Measurements from ENCODE around the gene REV1. TPM values are rescaled to one million over a fixed set of nuclear protein-coding genes. Genes with fewer than 3 reads are reported as not detected.
"Not testable (repeated sequence)": the region's sequence is repeated elsewhere in the genome, so short reads cannot be mapped to it uniquely, and the experiment has no call there.

Gene REV1
- total and polyA plus RNA-seq, 2 of the 4 experiments (the other 2 are of a cell fraction), result 13.4 to 30.1 TPM

- Histone ChIP-seq H3K4me1 (ENCODE audit: control insufficient read depth, insufficient read depth, low read length) (peaks cover 4% of the 10 kb centered on the region; the same call in 1 of the 2 replicates), H4K5ac (ENCODE audit: low read depth, low read length) (no peak overlapping the region), H3K4me2 (ENCODE audit: low read depth, low read length) (no peak overlapping the region), H4K8ac (ENCODE audit: low read depth in 2 of 2, low read length in 2 of 2) (no peak overlapping the region), H2BK120ac (ENCODE audit: low read depth, low read length) (no peak overlapping the region), H3K18ac (ENCODE audit: low read depth, low read length) (no peak overlapping the region), H3K9ac (ENCODE audit: low read depth, low read length) (no peak overlapping the region), H4K20me1 (ENCODE audit: insufficient read depth, low read length) (peaks cover 18% of the 10 kb centered on the region), H3K9me1 (ENCODE audit: insufficient read depth, low read length) (no peaks in the 10 kb centered on the region), H4K91ac (ENCODE audit: insufficient read depth, low read depth, low read length) (no peak overlapping the region), H2AK9ac (replicated peaks; ENCODE audit: low read depth, low read length, poor library complexity) (no peak overlapping the region), H3K23ac (ENCODE audit: low read depth, low read length) (no peak overlapping the region), H3K79me1 (ENCODE audit: low read depth in 1 of 2, low read length in 2 of 2) (peaks cover 26 to 46% of the 10 kb centered on the region in 2 experiments), H2AK5ac (ENCODE audit: low read depth, low read length) (no peak overlapping the region), H2BK20ac (ENCODE audit: low read depth, low read length) (no peak overlapping the region), H2AFZ (replicated peaks; ENCODE audit: low read length, poor library complexity) (no peak overlapping the region), H3K14ac (replicated peaks; ENCODE audit: low read depth, low read length) (no peak overlapping the region), H2BK5ac (ENCODE audit: low read depth, low read length, poor library complexity, severe bottlenecking) (no peak overlapping the region), H3K4me3 (ENCODE audit: insufficient read depth, low read depth, low read length) (no peak overlapping the region), H2BK15ac (ENCODE audit: low read depth, low read length) (no peak overlapping the region), H3K4ac (ENCODE audit: low read depth, low read length) (no peak overlapping the region), H3K9me3 (ENCODE audit: control insufficient read depth, insufficient read depth, low read length) (no peaks in the 10 kb centered on the region), H3K36me3 (ENCODE audit: control insufficient read depth, insufficient read depth, low read length) (no peaks in the 10 kb centered on the region), H3K27ac (ENCODE audit: insufficient read depth, low read length) (no peak overlapping the region), H3K27me3 (ENCODE audit: control insufficient read depth, insufficient read depth, low read length) (no peaks in the 10 kb centered on the region), H3K56ac (ENCODE audit: extremely low read depth, insufficient read depth, low read length) (no peak overlapping the region)
- DNase-seq (no peak), ATAC-seq (ENCODE audit: low read depth) (no peak)
- no peak for TF ChIP-seq CHD1 (IDR thresholded peaks at IDR 0.05; ENCODE audit: low read depth, low read length)
- no peak for TF ChIP-seq RAD21 (IDR thresholded peaks at IDR 0.05; ENCODE audit: low read length)
- BruUV-seq (replicated peaks), result no TSS peak
- ChIA-PET CTCF (interaction anchor here (0.9 kb wide), 1 partner anchor 20 kb away, joined by 3 read pairs; the partner anchor contains the start of gene TXNDC9), POLR2A (ENCODE audit: unreplicated experiment) (no interaction called here)
- dilution Hi-C loops (cut with HindIII; ENCODE audit: low sequenced_read_pairs, unreplicated experiment), result no loop called here
- in situ Hi-C loops (cut with MboI; ENCODE audit: low sequenced_read_pairs), result no loop called here
- intact Hi-C loops (cut with micrococcal nuclease), result no loop called here
Measured at GRCh38 chr2:99356853-99357252, 133.0 kb downstream of the REV1 start.

- 93% methylated on average over 3 of the region's 8 CpGs; no CpG with 5 or more reads in 1 of the 2 experiments for WGBS, 2 experiments (ENCODE audit: extremely low coverage in 2 of 2, insufficient read length in 1 of 2)
- Histone ChIP-seq H4K20me1 (ENCODE audit: insufficient read depth, low read length) (peaks cover 22% of the 10 kb centered on the region), H3K79me1 (ENCODE audit: low read depth in 1 of 2, low read length in 2 of 2) (peaks cover 26 to 51% of the 10 kb centered on the region in 2 experiments)
- H4K5ac ChIP-seq (ENCODE audit: low read depth, low read length); H2AK5ac ChIP-seq (ENCODE audit: low read depth, low read length); H2BK15ac ChIP-seq (ENCODE audit: low read depth, low read length); H2AFZ ChIP-seq (replicated peaks; ENCODE audit: low read length, poor library complexity); H2BK20ac ChIP-seq (ENCODE audit: low read depth, low read length); H2AK9ac ChIP-seq (replicated peaks; ENCODE audit: low read depth, low read length, poor library complexity); ATAC-seq (ENCODE audit: low read depth); H4K91ac ChIP-seq (ENCODE audit: insufficient read depth, low read depth, low read length); H3K4ac ChIP-seq (ENCODE audit: low read depth, low read length); H3K27ac ChIP-seq (ENCODE audit: insufficient read depth, low read length); H3K4me1 ChIP-seq (ENCODE audit: control insufficient read depth, insufficient read depth, low read length); H3K23ac ChIP-seq (ENCODE audit: low read depth, low read length); H3K36me3 ChIP-seq (ENCODE audit: control insufficient read depth, insufficient read depth, low read length); H3K27me3 ChIP-seq (ENCODE audit: control insufficient read depth, insufficient read depth, low read length); H3K9ac ChIP-seq (ENCODE audit: low read depth, low read length); H4K8ac ChIP-seq (ENCODE audit: low read depth in 2 of 2, low read length in 2 of 2); H3K18ac ChIP-seq (ENCODE audit: low read depth, low read length); H3K4me3 ChIP-seq (ENCODE audit: insufficient read depth, low read depth, low read length); in situ Hi-C loops (cut with MboI; ENCODE audit: low sequenced_read_pairs); H3K14ac ChIP-seq (replicated peaks; ENCODE audit: low read depth, low read length); H3K4me2 ChIP-seq (ENCODE audit: low read depth, low read length); H2BK120ac ChIP-seq (ENCODE audit: low read depth, low read length); H3K56ac ChIP-seq (ENCODE audit: extremely low read depth, insufficient read depth, low read length); H2BK5ac ChIP-seq (ENCODE audit: low read depth, low read length, poor library complexity, severe bottlenecking); dilution Hi-C loops (cut with HindIII; ENCODE audit: low sequenced_read_pairs, unreplicated experiment); BruUV-seq (replicated peaks); CTCF ChIA-PET; POLR2A ChIA-PET (ENCODE audit: unreplicated experiment); H3K9me3 ChIP-seq (ENCODE audit: control insufficient read depth, insufficient read depth, low read length); intact Hi-C loops (cut with micrococcal nuclease); DNase-seq; H3K9me1 ChIP-seq (ENCODE audit: insufficient read depth, low read length): not testable (repeated sequence)
Measured at GRCh38 chr2:99354825-99355224, 135.0 kb downstream of the REV1 start.
